Nephron progenitor cell (in vitro differentiated cells): Measurements from ENCODE around the gene ATE1.
A peak's percentile ranks its signal among the peaks of the same experiment; 100 is the strongest.

ENCODE experiments used
- DNase-seq: peaks from one replicate; pipeline ENCODE4 v3.0.0; 2021
- H3K27ac Mint-ChIP-seq: 2 replicates; pipeline ENCODE4 v1.8.0; 2021; ENCODE audit warnings: mild to moderate bottlenecking, moderate library complexity, mixed read lengths
- H3K27me3 Mint-ChIP-seq: 2 replicates; pipeline ENCODE4 v1.8.0; 2021; ENCODE audit warnings: mild to moderate bottlenecking, low read depth, mixed read lengths; ENCODE audit not compliant: poor library complexity
- H3K36me3 Mint-ChIP-seq: 2 replicates; pipeline ENCODE4 v1.8.0; 2021; ENCODE audit warnings: low read depth, mixed read lengths
- H3K4me1 Mint-ChIP-seq: 2 replicates; pipeline ENCODE4 v1.8.0; 2021; ENCODE audit warnings: mixed read lengths
- H3K4me3 Mint-ChIP-seq: 2 replicates; pipeline ENCODE4 v1.8.0; 2021; ENCODE audit warnings: mild to moderate bottlenecking, moderate library complexity, mixed read lengths
- H3K9me3 Mint-ChIP-seq: 2 replicates; pipeline ENCODE4 v1.8.0; 2021; ENCODE audit warnings: mild to moderate bottlenecking, moderate library complexity, mixed read lengths
- TF ChIP-seq, protein P1 (sequence below): fragments of 200-600 bp; sonication (generic); IDR thresholded peaks from 2 replicates; pipeline ENCODE4 v1.5.0; 2021; ENCODE audit warnings: antibody characterized with exemption

Gene ATE1

DNA sequence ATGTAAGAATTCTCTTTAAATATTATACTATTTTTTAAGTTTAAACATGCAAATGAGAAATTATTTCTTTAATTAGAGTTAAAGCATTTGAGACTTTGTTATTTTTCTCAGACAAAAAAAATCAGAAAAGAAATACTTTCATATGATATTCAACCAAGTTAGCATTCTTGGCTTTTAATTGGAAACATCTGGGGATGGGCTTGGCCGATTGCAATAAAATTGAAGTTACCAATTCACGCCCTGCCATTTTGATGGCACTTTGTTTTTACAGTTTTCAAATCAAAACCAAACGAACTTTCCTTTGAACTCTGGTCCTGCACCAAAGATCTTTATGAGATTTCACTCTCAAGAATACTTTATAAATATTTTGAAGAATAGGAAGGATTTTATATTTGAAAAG lies 127.7 kb downstream of the ATE1 start:
- TF ChIP-seq, protein P1, sequence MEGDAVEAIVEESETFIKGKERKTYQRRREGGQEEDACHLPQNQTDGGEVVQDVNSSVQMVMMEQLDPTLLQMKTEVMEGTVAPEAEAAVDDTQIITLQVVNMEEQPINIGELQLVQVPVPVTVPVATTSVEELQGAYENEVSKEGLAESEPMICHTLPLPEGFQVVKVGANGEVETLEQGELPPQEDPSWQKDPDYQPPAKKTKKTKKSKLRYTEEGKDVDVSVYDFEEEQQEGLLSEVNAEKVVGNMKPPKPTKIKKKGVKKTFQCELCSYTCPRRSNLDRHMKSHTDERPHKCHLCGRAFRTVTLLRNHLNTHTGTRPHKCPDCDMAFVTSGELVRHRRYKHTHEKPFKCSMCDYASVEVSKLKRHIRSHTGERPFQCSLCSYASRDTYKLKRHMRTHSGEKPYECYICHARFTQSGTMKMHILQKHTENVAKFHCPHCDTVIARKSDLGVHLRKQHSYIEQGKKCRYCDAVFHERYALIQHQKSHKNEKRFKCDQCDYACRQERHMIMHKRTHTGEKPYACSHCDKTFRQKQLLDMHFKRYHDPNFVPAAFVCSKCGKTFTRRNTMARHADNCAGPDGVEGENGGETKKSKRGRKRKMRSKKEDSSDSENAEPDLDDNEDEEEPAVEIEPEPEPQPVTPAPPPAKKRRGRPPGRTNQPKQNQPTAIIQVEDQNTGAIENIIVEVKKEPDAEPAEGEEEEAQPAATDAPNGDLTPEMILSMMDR: no peak
- Mint-ChIP-seq H3K4me3 (no peak overlapping the region), H3K36me3 (peaks cover 31% of the 10 kb centered on the region), H3K27ac (peak overlapping the region; percentile 98), H3K4me1 (peaks cover 88% of the 10 kb centered on the region), H3K27me3 (no peaks in the 10 kb centered on the region), H3K9me3 (no peaks in the 10 kb centered on the region)
- no peak for DNase-seq

DNA sequence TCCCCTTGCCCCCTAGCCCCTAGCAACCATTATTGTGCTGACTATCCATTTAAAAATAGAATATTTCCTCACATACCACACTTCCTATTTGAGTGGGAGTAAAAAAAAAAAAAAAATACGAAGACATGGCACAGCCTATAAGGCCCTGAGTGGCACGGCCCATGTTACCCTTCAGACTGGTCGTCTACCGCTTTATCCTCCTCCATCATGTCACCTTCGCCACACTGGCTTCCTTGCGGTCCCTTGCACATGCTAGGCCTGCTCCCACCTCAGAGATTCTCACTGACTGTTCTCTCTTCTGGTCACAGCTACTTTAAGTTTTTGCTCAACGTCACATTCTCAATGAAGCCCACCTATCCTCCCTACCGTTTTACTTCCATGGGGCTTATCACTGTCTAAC lies 130.3 kb downstream of the ATE1 start:
- TF ChIP-seq, protein P1: no peak
- H3K27ac Mint-ChIP-seq: no peak overlapping the region
- peaks cover 4% of the 10 kb centered on the region for H3K9me3 Mint-ChIP-seq
- DNase-seq: no peak
- H3K4me3 Mint-ChIP-seq: no peak overlapping the region
- peaks cover 45% of the 10 kb centered on the region for H3K36me3 Mint-ChIP-seq
- H3K27me3 Mint-ChIP-seq: no peaks in the 10 kb centered on the region
- H3K4me1 Mint-ChIP-seq: peaks cover 66% of the 10 kb centered on the region

DNA sequence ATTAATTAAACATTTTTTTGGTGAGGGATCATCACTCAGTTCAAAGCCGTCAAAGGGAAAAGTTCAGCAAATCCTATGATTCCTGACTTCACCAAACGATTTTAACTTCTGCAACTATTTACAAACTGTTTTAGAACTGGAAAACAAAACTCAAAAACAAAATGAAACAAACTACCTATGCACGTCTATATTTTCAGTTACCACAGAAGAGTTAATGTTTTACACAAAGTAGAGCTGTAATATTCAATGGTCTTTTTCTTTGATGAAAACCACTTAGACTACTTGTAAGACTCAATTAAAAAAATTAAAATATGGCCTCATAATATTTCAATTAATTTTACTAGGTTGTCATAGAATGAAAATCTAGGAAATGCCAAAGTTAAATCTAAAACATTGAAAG lies 131.5 kb downstream of the ATE1 start:
- Mint-ChIP-seq H3K27ac (no peak overlapping the region), H3K27me3 (no peaks in the 10 kb centered on the region), H3K4me3 (no peak overlapping the region), H3K36me3 (peaks cover 52% of the 10 kb centered on the region), H3K4me1 (peaks cover 60% of the 10 kb centered on the region), H3K9me3 (peaks cover 4% of the 10 kb centered on the region)
- DNase-seq: no peak
- TF ChIP-seq, protein P1: no peak

DNA sequence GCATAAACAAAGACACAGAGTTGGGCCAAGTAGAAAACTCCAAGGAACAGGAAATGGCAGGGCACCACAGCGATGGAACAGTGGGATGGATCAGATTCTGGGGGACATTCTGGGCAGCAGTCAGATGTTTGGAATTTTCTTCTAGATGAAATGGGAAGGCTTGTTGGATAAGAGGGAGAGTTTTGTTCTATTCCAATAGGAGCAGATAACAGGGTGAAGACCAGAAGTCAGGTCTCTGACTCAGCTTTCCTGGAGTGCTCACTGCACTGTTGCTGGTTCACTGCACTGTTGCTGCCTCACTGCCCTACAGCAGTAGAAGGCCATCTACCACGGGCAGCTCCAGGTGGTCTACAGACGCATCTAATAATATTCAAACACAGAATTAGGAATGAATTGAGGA lies 135.6 kb downstream of the ATE1 start:
- peaks cover 56% of the 10 kb centered on the region for H3K36me3 Mint-ChIP-seq
- H3K4me3 Mint-ChIP-seq: no peak overlapping the region
- DNase-seq: no peak
- H3K4me1 Mint-ChIP-seq: peaks cover 24% of the 10 kb centered on the region
- peaks cover 4% of the 10 kb centered on the region for H3K9me3 Mint-ChIP-seq
- no peak overlapping the region for H3K27ac Mint-ChIP-seq
- TF ChIP-seq, protein P1: no peak
- no peaks in the 10 kb centered on the region for H3K27me3 Mint-ChIP-seq

DNA sequence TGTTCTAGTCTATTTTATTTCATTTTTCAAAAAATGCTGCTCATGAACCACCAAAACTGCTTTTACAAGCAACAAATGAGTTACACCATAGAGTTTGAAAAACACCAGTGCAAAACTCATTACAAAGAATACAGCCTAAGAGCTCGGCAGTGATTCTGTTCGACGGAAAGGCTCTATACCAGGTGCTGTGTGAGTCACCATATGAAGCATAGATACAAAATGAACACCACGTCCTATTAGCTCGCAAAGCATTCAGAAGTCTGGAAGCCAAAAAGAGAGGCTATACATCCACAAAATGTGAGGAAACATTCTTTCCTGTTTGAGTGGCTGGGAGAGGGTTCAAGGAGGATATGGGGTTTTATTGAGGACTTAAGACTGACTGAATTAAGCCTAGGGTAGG lies 136.1 kb downstream of the ATE1 start:
- Mint-ChIP-seq H3K36me3 (peaks cover 52% of the 10 kb centered on the region), H3K9me3 (peaks cover 4% of the 10 kb centered on the region), H3K27me3 (no peaks in the 10 kb centered on the region), H3K27ac (no peak overlapping the region), H3K4me1 (peaks cover 20% of the 10 kb centered on the region), H3K4me3 (no peak overlapping the region)
- TF ChIP-seq, protein P1: no peak
- DNase-seq: no peak

DNA sequence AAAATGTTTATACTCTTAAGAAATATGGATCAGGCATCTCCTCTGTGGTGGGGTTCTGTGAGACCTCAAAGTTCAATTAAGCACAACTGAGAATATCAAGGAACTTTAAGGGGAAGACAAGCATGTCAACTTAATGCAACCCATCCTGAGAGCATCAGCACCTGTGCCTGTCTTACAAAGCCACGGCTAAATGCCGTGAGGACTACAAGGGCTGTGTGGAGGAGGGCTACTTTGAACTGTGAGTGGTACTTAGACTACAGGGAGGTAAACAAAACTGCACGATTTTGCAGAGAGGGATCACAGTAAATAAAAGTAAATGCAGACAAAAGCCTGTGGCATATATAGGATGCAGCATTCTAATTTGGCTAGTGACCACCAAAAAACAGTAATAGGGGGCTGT lies 139.1 kb downstream of the ATE1 start:
- Mint-ChIP-seq H3K36me3 (peaks cover 32% of the 10 kb centered on the region), H3K27ac (no peak overlapping the region), H3K27me3 (no peaks in the 10 kb centered on the region), H3K4me3 (no peak overlapping the region), H3K4me1 (peaks cover 6% of the 10 kb centered on the region), H3K9me3 (no peaks in the 10 kb centered on the region)
- no peak for DNase-seq
- TF ChIP-seq, protein P1: no peak
